GM21360 (cell line): ENCODE measurements around the gene TAS2R38.
"Not testable (repeated sequence)": the region's sequence is repeated elsewhere in the genome, so short reads cannot be mapped to it uniquely, and the experiment has no call there.

Experiments used
- ATAC-seq: cut with Tn5 transposase; IDR thresholded peaks from one replicate; pipeline ENCODE4 v1.9.1; 2021; ENCODE audit warnings: mild to moderate bottlenecking, moderate library complexity; ENCODE audit not compliant: unreplicated experiment

Gene TAS2R38

GRCh38 chr7:141973673-141974072 lies at the start of gene TAS2R38:
TSS of gene TAS2R38 (minus strand) at chr7:141973773. CDS start at chr7:141973689, 84 bp downstream.
- ATAC-seq = no peak

GRCh38 chr7:142018154-142018553 lies 44.6 kb upstream of the TAS2R38 start:
- no peak for ATAC-seq

- no peak for ATAC-seq
Measured at GRCh38 chr7:142017451-142017850, 43.9 kb upstream of the TAS2R38 start.

- no peak for ATAC-seq
Measured at GRCh38 chr7:142012825-142013511, 39.4 kb upstream of the TAS2R38 start.

GRCh38 chr7:142010952-142011548 lies 37.5 kb upstream of the TAS2R38 start:
- ATAC-seq = no peak

GRCh38 chr7:142009187-142009586 lies 35.6 kb upstream of the TAS2R38 start:
- no peak for ATAC-seq

GRCh38 chr7:142006577-142006976 lies 33.0 kb upstream of the TAS2R38 start:
- no peak for ATAC-seq

- ATAC-seq = no peak
Measured at GRCh38 chr7:142002179-142002578, 28.6 kb upstream of the TAS2R38 start.

- ATAC-seq = no peak
Measured at GRCh38 chr7:142001163-142001874, 27.7 kb upstream of the TAS2R38 start.

GRCh38 chr7:142000244-142000643 lies 26.7 kb upstream of the TAS2R38 start:
- ATAC-seq = no peak

GRCh38 chr7:141999058-141999623 lies 25.6 kb upstream of the TAS2R38 start:
- ATAC-seq = no peak

GRCh38 chr7:141993354-141993753 lies 19.8 kb upstream of the TAS2R38 start:
- ATAC-seq = no peak

GRCh38 chr7:141992688-141993087 lies 19.1 kb upstream of the TAS2R38 start:
- no peak for ATAC-seq

- ATAC-seq = no peak
Measured at GRCh38 chr7:141992156-141992555, 18.6 kb upstream of the TAS2R38 start.

- no peak for ATAC-seq
Measured at GRCh38 chr7:141991140-141991539, 17.6 kb upstream of the TAS2R38 start.

GRCh38 chr7:141990011-141990725 lies 16.6 kb upstream of the TAS2R38 start:
- ATAC-seq = no peak

GRCh38 chr7:141987803-141988202 lies 14.2 kb upstream of the TAS2R38 start:
- ATAC-seq = not testable (repeated sequence)

- ATAC-seq = no peak
Measured at GRCh38 chr7:141986923-141987322, 13.3 kb upstream of the TAS2R38 start.

GRCh38 chr7:141985926-141986325 lies 12.4 kb upstream of the TAS2R38 start:
- ATAC-seq = not testable (repeated sequence)

- ATAC-seq = no peak
Measured at GRCh38 chr7:141979568-141979967, 6.0 kb upstream of the TAS2R38 start.

GRCh38 chr7:141978351-141978750 lies 4.8 kb upstream of the TAS2R38 start:
- ATAC-seq = no peak
